D721Med (cell line): Measurements from ENCODE around the gene LINC01488.

Experiments
- DNase-seq: peaks from one replicate; pipeline ENCODE4 v3.0.0; 2011; ENCODE audit warnings: low spot score; ENCODE audit not compliant: insufficient read length
- FAIRE-seq: peaks from 2 replicates; lab custom pipeline; 2011; peaks lifted over from hg19 to GRCh38; lab: Jason Lieb, UNC
- TF ChIP-seq, protein P1 (sequence below): IDR thresholded peaks from 2 replicates; pipeline ENCODE4 v1.5.1; 2012; ENCODE audit warnings: mild to moderate bottlenecking, control low read depth; ENCODE audit not compliant: insufficient read depth; ENCODE audit errors: missing control alignments

Gene LINC01488

DNA sequence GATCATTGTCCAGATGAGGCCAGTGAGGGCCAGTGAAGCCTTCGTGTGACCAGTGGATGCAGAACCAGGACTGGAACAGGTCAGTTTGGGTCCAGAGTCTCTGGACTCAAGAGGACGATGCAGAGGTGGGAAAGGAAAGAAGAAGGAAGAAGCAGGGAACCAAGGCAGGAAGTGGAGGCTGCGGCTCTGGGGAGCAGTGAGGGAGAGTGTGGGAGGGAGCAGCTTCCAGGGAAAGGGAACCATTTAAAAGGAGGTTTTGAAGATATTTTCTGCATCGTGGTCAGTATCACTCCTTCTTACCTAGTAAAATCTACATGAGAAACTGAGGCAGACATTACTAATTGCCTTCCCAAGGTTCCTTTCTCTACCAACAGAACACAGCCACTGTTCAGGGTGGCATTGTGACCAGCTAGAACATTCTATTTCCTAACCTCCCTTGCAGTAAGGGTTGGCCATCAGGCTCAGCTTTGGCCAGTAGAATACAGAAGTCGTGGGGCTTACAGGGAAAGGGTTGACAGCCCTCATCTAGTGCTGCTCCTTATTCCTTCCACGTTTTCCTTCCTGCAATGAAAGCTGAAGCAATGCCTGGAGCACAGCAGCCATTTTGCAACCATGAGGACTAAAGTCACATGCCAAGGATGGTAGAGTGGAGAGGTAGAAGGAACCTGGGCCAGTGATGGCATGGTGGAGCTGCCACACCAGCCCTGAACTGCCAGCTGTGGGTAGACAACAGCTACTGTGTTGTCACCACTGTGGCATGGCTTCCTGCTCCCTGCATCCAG lies 29.1 kb upstream of the LINC01488 start:
- no peak for FAIRE-seq
- TF ChIP-seq, protein P1, sequence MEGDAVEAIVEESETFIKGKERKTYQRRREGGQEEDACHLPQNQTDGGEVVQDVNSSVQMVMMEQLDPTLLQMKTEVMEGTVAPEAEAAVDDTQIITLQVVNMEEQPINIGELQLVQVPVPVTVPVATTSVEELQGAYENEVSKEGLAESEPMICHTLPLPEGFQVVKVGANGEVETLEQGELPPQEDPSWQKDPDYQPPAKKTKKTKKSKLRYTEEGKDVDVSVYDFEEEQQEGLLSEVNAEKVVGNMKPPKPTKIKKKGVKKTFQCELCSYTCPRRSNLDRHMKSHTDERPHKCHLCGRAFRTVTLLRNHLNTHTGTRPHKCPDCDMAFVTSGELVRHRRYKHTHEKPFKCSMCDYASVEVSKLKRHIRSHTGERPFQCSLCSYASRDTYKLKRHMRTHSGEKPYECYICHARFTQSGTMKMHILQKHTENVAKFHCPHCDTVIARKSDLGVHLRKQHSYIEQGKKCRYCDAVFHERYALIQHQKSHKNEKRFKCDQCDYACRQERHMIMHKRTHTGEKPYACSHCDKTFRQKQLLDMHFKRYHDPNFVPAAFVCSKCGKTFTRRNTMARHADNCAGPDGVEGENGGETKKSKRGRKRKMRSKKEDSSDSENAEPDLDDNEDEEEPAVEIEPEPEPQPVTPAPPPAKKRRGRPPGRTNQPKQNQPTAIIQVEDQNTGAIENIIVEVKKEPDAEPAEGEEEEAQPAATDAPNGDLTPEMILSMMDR: no peak
- DNase-seq: no peak

- TF ChIP-seq, protein P1: no peak
- FAIRE-seq: no peak
- no peak for DNase-seq
Measured at GRCh38 chr11:69453151-69453550, 28.3 kb upstream of the LINC01488 start.

DNA sequence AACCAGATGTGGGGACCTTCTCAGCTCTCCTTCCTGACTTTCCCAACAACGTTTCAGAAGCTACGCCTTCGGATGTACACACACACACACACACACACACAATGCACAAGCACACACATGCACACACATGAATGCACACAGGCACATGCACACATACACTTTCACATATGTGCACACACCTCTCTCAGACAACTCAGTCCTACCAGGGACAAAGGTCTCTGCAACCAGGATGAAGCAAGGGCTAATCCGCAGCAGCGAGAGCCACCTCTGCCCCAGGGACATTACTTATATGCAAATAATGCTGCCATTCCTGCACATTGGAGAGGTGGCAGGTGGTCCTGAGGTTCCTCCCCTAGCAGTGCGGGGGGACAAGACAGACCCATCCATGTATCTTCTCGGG lies 27.4 kb upstream of the LINC01488 start:
- TF ChIP-seq, protein P1: no peak
- DNase-seq (no peak), FAIRE-seq (no peak)

GRCh38 chr11:69455969-69456368 lies 25.5 kb upstream of the LINC01488 start:
- DNase-seq (no peak), FAIRE-seq (no peak)
- TF ChIP-seq, protein P1: no peak

DNA sequence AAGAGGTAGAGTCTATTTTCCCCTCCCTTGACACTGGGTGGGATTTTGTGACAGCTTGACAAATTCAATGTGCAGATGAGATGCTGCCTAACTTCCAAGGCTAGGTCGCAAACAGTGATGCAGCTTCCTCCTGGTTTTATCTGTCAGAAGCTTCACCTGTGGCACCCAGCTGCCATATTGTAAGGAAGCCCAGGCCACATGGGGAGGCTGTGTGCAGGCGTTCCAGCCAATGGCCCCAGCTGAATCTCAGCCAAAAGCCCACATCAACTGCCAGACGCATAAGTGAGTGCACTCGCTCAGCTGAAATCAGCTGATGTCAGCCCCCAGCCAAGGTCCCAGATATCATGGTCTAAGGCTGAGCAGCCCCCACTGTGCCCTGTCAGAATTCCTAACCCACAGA lies 24.8 kb upstream of the LINC01488 start:
- no peak for DNase-seq
- FAIRE-seq: no peak
- TF ChIP-seq, protein P1: no peak

DNA sequence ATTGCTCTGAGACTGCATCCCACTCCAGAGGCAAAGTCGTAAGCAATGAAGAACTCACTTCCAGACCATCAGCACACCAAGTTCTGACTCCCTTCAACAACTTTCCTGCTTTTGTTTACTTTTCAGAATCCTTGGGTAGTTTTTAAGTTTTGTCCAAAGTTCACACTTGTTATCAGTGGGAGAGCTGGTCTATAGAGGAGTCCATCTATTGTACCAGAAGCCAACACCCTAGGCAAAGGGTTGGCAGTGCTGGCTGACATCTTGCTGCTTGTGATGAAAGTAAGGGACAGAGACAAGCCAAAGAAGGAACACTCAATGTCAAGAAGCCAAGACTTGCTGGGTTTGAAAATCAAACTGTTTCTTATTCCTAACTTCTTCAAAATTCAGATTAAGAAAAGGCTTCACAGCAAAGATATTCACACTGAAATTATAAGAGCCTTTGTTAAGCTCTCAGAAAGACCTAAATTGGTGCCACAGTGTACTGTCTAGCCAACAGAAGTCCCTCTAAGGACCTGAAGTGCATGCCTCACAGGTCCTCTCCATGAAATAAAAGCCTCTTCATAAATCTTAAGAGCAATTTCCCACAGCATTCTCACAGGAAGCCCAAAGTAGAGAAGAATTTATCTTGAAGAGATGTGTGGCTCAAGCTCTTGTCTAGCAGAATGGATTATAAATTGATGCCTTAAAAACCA lies 21.5 kb upstream of the LINC01488 start:
- FAIRE-seq (no peak), DNase-seq (no peak)
- TF ChIP-seq, protein P1: no peak

DNA sequence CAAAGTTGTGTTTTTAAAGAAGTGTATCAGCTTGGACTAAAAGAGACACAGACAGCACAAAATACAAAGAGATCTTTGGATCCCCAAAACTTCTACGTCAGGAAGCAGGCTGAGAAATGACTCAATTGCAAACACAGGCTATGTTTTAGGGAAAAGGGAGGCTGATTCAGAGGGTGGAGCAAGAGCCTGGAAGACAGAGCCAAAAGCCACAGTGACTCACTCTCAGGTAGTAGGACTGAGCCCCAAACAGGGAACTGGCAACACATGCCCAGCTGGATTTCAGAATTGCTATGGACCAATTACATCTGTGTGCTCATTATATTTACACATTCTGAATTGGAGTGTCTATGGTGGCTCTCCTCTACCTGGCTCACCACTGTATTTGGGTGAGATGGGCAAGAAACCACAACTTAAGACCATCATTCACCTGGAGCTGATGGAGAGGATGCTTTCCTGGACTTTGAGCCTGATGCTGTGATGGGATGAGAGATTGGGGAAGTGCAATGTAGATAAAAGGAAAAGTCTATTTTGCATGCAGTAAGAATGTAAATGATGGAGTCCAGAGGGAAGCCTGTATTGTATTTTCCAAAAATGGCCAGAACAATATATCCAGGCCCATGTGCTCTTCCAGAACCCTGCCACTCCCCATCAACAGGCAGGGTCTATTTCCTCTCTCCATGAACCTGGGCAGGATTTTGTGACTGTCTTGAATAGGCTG lies 20.8 kb upstream of the LINC01488 start:
- FAIRE-seq (no peak), DNase-seq (no peak)
- TF ChIP-seq, protein P1: no peak
